OCI-LY3 (cell line): ENCODE results near the gene RPUSD1.

Experiments
- H2AFZ ChIP-seq: fragments of 200-600, 300-600 bp; shearing (Covaris generic); 2 replicates; pipeline ENCODE4 v1.6.0; 2014; ENCODE audit warnings: antibody characterized with exemption, low read depth, low read length
- H3K27ac ChIP-seq: fragments of 200-600, 300-600 bp; sonication (generic); 2 replicates; pipeline ENCODE4 v1.5.1; 2014; ENCODE audit warnings: mild to moderate bottlenecking, low read length, moderate library complexity, mixed read lengths
- H3K27me3 ChIP-seq: fragments of 200-600, 300-600 bp; sonication (generic); 2 replicates; pipeline ENCODE4 v1.6.1; 2014; ENCODE audit warnings: low read depth, low read length, mixed read lengths
- H3K36me3 ChIP-seq: fragments of 200-600, 300-600 bp; sonication (generic); replicated peaks from 2 replicates; pipeline ENCODE3; 2014; ENCODE audit warnings: low read depth, low read length, mixed read lengths
- H3K4me1 ChIP-seq: fragments of 300-600, 200-600 bp; sonication (generic); 2 replicates; pipeline ENCODE4 v1.6.1; 2014; ENCODE audit warnings: low read length, mixed read lengths
- H3K4me2 ChIP-seq: fragments of 200-600, 300-600 bp; sonication (generic); 2 replicates; pipeline ENCODE4 v1.6.1; 2014; ENCODE audit warnings: low read length, mixed read lengths
- H3K4me3 ChIP-seq: fragments of 300-600, 200-600 bp; sonication (generic); 2 replicates; pipeline ENCODE4 v1.5.1; 2014; ENCODE audit warnings: antibody characterized with exemption, mild to moderate bottlenecking, low read length, moderate library complexity
- H3K79me2 ChIP-seq: fragments of 300-600, 200-600 bp; shearing (Covaris generic); 2 replicates; pipeline ENCODE4 v1.6.1; 2014; ENCODE audit warnings: mild to moderate bottlenecking, low read length, mixed read lengths
- H3K9ac ChIP-seq: fragments of 300-600, 200-600 bp; shearing (Covaris generic); 2 replicates; pipeline ENCODE4 v1.6.0; 2014; ENCODE audit warnings: mild to moderate bottlenecking, low read length, moderate library complexity
- H3K9me3 ChIP-seq: fragments of 200-600, 300-600 bp; shearing (Covaris generic); 2 replicates; pipeline ENCODE4 v1.6.1; 2014; ENCODE audit warnings: low read length, mixed read lengths; ENCODE audit not compliant: insufficient read depth
- H4K20me1 ChIP-seq: fragments of 200-600, 300-600 bp; sonication (generic); 2 replicates; pipeline ENCODE4 v1.6.1; 2016; ENCODE audit warnings: low read length, mixed read lengths; ENCODE audit not compliant: insufficient read depth
- EZH2phosphoT487 ChIP-seq: fragments of 200-600 bp; shearing (Covaris generic); IDR thresholded peaks from 2 replicates; pipeline ENCODE4 v1.6.1; 2018; ENCODE audit warnings: antibody characterized with exemption, mixed run types, low read depth
- TF ChIP-seq, protein P1 (sequence below): fragments of 200-600, 300-600 bp; sonication (generic); IDR thresholded peaks from 2 replicates; pipeline ENCODE4 v1.5.1; 2014; ENCODE audit warnings: antibody characterized with exemption, low read length, low read depth

The RPUSD1 gene

GRCh38 chr16:802914-803753 is 15.0 kb upstream of the RPUSD1 start:
- Histone ChIP-seq H2AFZ (no peak overlapping the region), H4K20me1 (no peaks in the 10 kb centered on the region), H3K27me3 (peaks cover 16% of the 10 kb centered on the region), H3K4me1 (0 out of 2 replicates have a peak, but pooled peaks cover 4% of the 10 kb centered on the region), H3K4me3 (no peak overlapping the region), H3K36me3 (no peaks in the 10 kb centered on the region), H3K9ac (no peak overlapping the region), H3K27ac (no peak overlapping the region), H3K9me3 (no peaks in the 10 kb centered on the region), H3K79me2 (peaks cover 8% of the 10 kb centered on the region; the same call in 1 of the 2 replicates), H3K4me2 (no peak overlapping the region)
- TF ChIP-seq EZH2phosphoT487 = no peak
- TF ChIP-seq, protein P1, sequence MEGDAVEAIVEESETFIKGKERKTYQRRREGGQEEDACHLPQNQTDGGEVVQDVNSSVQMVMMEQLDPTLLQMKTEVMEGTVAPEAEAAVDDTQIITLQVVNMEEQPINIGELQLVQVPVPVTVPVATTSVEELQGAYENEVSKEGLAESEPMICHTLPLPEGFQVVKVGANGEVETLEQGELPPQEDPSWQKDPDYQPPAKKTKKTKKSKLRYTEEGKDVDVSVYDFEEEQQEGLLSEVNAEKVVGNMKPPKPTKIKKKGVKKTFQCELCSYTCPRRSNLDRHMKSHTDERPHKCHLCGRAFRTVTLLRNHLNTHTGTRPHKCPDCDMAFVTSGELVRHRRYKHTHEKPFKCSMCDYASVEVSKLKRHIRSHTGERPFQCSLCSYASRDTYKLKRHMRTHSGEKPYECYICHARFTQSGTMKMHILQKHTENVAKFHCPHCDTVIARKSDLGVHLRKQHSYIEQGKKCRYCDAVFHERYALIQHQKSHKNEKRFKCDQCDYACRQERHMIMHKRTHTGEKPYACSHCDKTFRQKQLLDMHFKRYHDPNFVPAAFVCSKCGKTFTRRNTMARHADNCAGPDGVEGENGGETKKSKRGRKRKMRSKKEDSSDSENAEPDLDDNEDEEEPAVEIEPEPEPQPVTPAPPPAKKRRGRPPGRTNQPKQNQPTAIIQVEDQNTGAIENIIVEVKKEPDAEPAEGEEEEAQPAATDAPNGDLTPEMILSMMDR = no peak

- Histone ChIP-seq H3K9me3 (no peaks in the 10 kb centered on the region), H3K4me3 (no peak overlapping the region), H3K4me2 (no peak overlapping the region), H3K9ac (no peak overlapping the region), H3K79me2 (peaks cover 8% of the 10 kb centered on the region; the same call in 1 of the 2 replicates), H3K27ac (no peak overlapping the region), H4K20me1 (no peaks in the 10 kb centered on the region), H3K4me1 (0 out of 2 replicates have a peak, but pooled peaks cover 4% of the 10 kb centered on the region), H2AFZ (no peak overlapping the region), H3K36me3 (peaks cover 4% of the 10 kb centered on the region), H3K27me3 (peaks cover 16% of the 10 kb centered on the region)
- no peak for TF ChIP-seq EZH2phosphoT487
- TF ChIP-seq, protein P1 = no peak
Observed at GRCh38 chr16:802461-802860, 14.3 kb upstream of the RPUSD1 start.

- H2AFZ ChIP-seq = no peak overlapping the region
- peaks cover 1% of the 10 kb centered on the region; the same call in 1 of the 2 replicates for H3K79me2 ChIP-seq
- no peaks in the 10 kb centered on the region for H4K20me1 ChIP-seq
- no peak overlapping the region for H3K4me2 ChIP-seq
- H3K9ac ChIP-seq = no peak overlapping the region
- H3K4me3 ChIP-seq = no peak overlapping the region
- 0 out of 2 replicates have a peak, but pooled peaks cover 4% of the 10 kb centered on the region for H3K4me1 ChIP-seq
- peaks cover 11% of the 10 kb centered on the region for H3K36me3 ChIP-seq
- H3K27me3 ChIP-seq = peaks cover 16% of the 10 kb centered on the region
- no peaks in the 10 kb centered on the region for H3K9me3 ChIP-seq
- TF ChIP-seq, protein P1 = no peak
- no peak for TF ChIP-seq EZH2phosphoT487
- no peak overlapping the region for H3K27ac ChIP-seq
Observed at GRCh38 chr16:801584-802363, 13.6 kb upstream of the RPUSD1 start.
